ENCODE results near the gene MACO1. TPM values are rescaled to one million over a fixed set of nuclear protein-coding genes. Genes with fewer than 3 reads are reported as not detected.
"Not testable (repeated sequence)": the region's sequence is repeated elsewhere in the genome, so short reads cannot be mapped to it uniquely, and the experiment has no call there.

The MACO1 gene
- 27.7 and 31.1 TPM in 2 replicates for total RNA-seq
- polyA plus RNA-seq (2012) = 14.3 TPM

- peak; percentile 98 for DNase-seq (ENCODE audit: low read depth)
These were observed at the start of gene MACO1 for GRCh38 chr1:25430073-25430966. Gene MACO1 (plus strand): TSS chr1:25430897. CDS start chr1:25431099, 202 bp downstream.

- peak; percentile 30 for DNase-seq (ENCODE audit: low read depth)
These were observed 48.2 kb upstream of the MACO1 start for GRCh38 chr1:25382543-25382942.

- DNase-seq (ENCODE audit: low read depth) = peak; percentile 33
These were observed 47.6 kb upstream of the MACO1 start for GRCh38 chr1:25383090-25383489.

- not testable (repeated sequence) for DNase-seq (ENCODE audit: low read depth)
These were observed 46.8 kb upstream of the MACO1 start for GRCh38 chr1:25383875-25384274.

GRCh38 chr1:25387096-25387495, 43.6 kb upstream of the MACO1 start:
- not testable (repeated sequence) for DNase-seq (ENCODE audit: low read depth)

- peak; percentile 6 for DNase-seq (ENCODE audit: low read depth)
These were observed 42.0 kb upstream of the MACO1 start for GRCh38 chr1:25388691-25389090.

- not testable (repeated sequence) for DNase-seq (ENCODE audit: low read depth)
These were observed 41.0 kb upstream of the MACO1 start for GRCh38 chr1:25389721-25390120.

GRCh38 chr1:25392841-25393240, 37.9 kb upstream of the MACO1 start:
- peak; percentile 61 for DNase-seq (ENCODE audit: low read depth)

GRCh38 chr1:25397549-25397948, 33.1 kb upstream of the MACO1 start:
- not testable (repeated sequence) for DNase-seq (ENCODE audit: low read depth)

- not testable (repeated sequence) for DNase-seq (ENCODE audit: low read depth)
These were observed 32.6 kb upstream of the MACO1 start for GRCh38 chr1:25398079-25398478.

GRCh38 chr1:25402947-25403803, 27.5 kb upstream of the MACO1 start:
- DNase-seq (ENCODE audit: low read depth) = not testable (repeated sequence)

- DNase-seq (ENCODE audit: low read depth) = not testable (repeated sequence)
These were observed 24.9 kb upstream of the MACO1 start for GRCh38 chr1:25405731-25406305.

- DNase-seq (ENCODE audit: low read depth) = not testable (repeated sequence)
These were observed 20.9 kb upstream of the MACO1 start for GRCh38 chr1:25409641-25410427.

GRCh38 chr1:25412872-25413623, 17.6 kb upstream of the MACO1 start:
- not testable (repeated sequence) for DNase-seq (ENCODE audit: low read depth)

GRCh38 chr1:25414157-25414556, 16.5 kb upstream of the MACO1 start:
- DNase-seq (ENCODE audit: low read depth) = not testable (repeated sequence)

- DNase-seq (ENCODE audit: low read depth) = not testable (repeated sequence)
These were observed 16.1 kb upstream of the MACO1 start for GRCh38 chr1:25414578-25414977.

- not testable (repeated sequence) for DNase-seq (ENCODE audit: low read depth)
These were observed 13.4 kb upstream of the MACO1 start for GRCh38 chr1:25417280-25417679.

- not testable (repeated sequence) for DNase-seq (ENCODE audit: low read depth)
These were observed 11.4 kb upstream of the MACO1 start for GRCh38 chr1:25419339-25419738.

GRCh38 chr1:25420715-25421114, 10.0 kb upstream of the MACO1 start, which contains the start of gene RHCE:
Gene RHCE (minus strand): TSS chr1:25420825. CDS start chr1:25420786, 39 bp downstream.
- DNase-seq (ENCODE audit: low read depth) = not testable (repeated sequence)

- DNase-seq (ENCODE audit: low read depth) = not testable (repeated sequence)
These were observed 7.5 kb upstream of the MACO1 start for GRCh38 chr1:25423206-25423605.
